ENCODE results near the gene RPAP2. TPM values are rescaled to one million over a fixed set of nuclear protein-coding genes. Genes with fewer than 3 reads are reported as not detected.

RPAP2 gene
- total RNA-seq, 1 experiment from 2014 or later, result 19.8 TPM

DNA sequence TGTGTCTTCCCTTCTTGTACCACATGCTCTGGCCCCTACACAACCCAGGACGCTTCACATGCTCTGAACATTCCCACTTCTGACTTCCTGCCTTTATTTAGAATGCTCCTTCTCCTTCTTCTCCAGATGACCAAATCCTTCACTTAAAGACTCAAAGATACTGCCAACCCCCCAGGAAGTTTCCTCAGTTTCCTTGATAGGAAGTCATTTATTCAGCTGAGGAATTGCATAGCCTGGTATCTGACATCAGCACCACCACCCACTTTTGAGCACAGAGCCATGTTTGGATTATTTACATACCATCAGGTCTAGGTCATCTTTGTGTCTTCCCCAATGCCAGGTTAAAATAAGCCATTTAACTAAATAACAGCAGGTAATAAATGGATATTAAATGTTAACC lies 145.5 kb downstream of the RPAP2 start (continued):
- TF ChIP-seq, protein P1, sequence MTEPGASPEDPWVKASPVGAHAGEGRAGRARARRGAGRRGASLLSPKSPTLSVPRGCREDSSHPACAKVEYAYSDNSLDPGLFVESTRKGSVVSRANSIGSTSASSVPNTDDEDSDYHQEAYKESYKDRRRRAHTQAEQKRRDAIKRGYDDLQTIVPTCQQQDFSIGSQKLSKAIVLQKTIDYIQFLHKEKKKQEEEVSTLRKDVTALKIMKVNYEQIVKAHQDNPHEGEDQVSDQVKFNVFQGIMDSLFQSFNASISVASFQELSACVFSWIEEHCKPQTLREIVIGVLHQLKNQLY (CRISPR knock-in tag; IDR thresholded peaks at IDR 0.05), result no peak
- TF ChIP-seq EMX1 (CRISPR knock-in tag; IDR thresholded peaks at IDR 0.05) (no peak), FOXK1 (CRISPR knock-in tag; IDR thresholded peaks at IDR 0.05) (no peak)

DNA sequence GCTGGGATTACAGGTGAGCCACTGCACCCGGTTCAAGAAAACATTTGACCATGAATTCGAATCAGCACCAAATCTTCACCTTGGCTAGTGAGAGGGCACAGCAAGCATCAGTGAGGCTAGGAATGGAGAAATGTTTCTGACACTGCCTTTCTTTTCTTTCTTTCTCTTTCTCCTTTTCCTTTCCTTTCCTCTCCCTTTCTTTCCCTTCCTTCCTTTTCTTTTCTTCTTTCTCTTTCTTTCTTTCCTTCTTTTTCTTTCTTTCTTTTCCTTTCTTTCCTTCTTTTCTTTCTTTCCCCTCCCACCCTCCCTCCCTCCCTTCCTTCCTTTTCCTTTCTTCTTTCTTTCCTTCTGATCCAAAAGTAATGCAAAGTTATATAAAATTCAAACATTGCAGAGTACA lies 147.0 kb downstream of the RPAP2 start:
- no peak overlapping the region for H3K27ac Mint-ChIP-seq
- TF ChIP-seq ZMAT4 (CRISPR knock-in tag; IDR thresholded peaks at IDR 0.05), result no peak
- TF ChIP-seq, protein P2, sequence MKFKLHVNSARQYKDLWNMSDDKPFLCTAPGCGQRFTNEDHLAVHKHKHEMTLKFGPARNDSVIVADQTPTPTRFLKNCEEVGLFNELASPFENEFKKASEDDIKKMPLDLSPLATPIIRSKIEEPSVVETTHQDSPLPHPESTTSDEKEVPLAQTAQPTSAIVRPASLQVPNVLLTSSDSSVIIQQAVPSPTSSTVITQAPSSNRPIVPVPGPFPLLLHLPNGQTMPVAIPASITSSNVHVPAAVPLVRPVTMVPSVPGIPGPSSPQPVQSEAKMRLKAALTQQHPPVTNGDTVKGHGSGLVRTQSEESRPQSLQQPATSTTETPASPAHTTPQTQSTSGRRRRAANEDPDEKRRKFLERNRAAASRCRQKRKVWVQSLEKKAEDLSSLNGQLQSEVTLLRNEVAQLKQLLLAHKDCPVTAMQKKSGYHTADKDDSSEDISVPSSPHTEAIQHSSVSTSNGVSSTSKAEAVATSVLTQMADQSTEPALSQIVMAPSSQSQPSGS (CRISPR knock-in tag; IDR thresholded peaks at IDR 0.05; ENCODE audit: borderline replicate concordance, low read depth), result no peak
- TF ChIP-seq FOXJ3 (CRISPR knock-in tag; IDR thresholded peaks at IDR 0.05; ENCODE audit: borderline replicate concordance), result no peak
- TF ChIP-seq NFE2L1 (CRISPR knock-in tag; IDR thresholded peaks at IDR 0.05), result no peak
- TF ChIP-seq ZNF232 (CRISPR knock-in tag; IDR thresholded peaks at IDR 0.05), result no peak
- TF ChIP-seq, protein P3, sequence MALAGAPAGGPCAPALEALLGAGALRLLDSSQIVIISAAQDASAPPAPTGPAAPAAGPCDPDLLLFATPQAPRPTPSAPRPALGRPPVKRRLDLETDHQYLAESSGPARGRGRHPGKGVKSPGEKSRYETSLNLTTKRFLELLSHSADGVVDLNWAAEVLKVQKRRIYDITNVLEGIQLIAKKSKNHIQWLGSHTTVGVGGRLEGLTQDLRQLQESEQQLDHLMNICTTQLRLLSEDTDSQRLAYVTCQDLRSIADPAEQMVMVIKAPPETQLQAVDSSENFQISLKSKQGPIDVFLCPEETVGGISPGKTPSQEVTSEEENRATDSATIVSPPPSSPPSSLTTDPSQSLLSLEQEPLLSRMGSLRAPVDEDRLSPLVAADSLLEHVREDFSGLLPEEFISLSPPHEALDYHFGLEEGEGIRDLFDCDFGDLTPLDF (CRISPR knock-in tag; IDR thresholded peaks at IDR 0.05), result no peak
- TF ChIP-seq, protein P4, sequence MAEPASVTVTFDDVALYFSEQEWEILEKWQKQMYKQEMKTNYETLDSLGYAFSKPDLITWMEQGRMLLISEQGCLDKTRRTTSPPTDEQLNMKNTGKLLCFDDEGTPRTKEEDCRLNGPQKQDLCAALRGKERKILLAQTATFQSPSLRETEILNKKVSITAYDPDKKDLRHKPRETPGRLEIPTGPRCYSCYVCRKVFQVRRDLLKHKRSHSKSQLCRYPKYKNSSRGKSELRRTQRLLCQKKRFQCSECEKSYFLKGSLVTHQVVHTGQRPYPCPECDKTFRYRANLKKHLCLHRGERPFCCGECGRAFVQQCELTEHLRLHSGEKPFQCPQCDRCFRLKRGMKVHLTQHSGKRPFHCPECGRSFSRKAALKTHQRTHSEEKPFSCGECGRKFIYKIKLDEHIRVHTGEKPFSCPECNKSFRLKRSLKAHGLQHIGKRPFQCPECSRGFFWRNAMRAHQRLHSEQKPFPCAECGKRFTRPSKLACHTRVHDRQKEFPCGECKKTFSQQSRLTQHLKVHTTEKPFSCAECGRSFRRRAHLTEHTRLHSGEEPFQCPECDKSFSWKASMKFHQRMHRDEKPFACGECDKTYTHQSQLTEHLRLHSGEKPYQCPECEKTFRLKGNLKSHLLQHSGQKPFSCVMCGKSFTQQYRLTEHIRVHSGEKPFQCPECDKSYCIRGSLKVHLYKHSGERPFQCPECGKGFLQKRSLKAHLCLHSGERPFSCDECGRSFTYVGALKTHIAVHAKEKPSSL (CRISPR knock-in tag; conservative IDR thresholded peaks at IDR 0.05), result no peak
- no peak for TF ChIP-seq FOXP4 (CRISPR knock-in tag; IDR thresholded peaks at IDR 0.05)
- no peak for TF ChIP-seq NR3C1 (CRISPR knock-in tag; conservative IDR thresholded peaks at IDR 0.05; ENCODE audit: low read depth)
- no peak for TF ChIP-seq ZNF416 (CRISPR knock-in tag; IDR thresholded peaks at IDR 0.05)
- TF ChIP-seq ZNF138 (CRISPR knock-in tag; conservative IDR thresholded peaks at IDR 0.05), result no peak
- TF ChIP-seq, protein P5, sequence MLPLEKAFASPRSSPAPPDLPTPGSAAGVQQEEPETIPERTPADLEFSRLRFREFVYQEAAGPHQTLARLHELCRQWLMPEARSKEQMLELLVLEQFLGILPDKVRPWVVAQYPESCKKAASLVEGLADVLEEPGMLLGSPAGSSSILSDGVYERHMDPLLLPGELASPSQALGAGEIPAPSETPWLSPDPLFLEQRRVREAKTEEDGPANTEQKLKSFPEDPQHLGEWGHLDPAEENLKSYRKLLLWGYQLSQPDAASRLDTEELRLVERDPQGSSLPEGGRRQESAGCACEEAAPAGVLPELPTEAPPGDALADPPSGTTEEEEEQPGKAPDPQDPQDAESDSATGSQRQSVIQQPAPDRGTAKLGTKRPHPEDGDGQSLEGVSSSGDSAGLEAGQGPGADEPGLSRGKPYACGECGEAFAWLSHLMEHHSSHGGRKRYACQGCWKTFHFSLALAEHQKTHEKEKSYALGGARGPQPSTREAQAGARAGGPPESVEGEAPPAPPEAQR (CRISPR knock-in tag; IDR thresholded peaks at IDR 0.05), result no peak
- no peak for TF ChIP-seq ZBTB43 (CRISPR knock-in tag; IDR thresholded peaks at IDR 0.05)
- peaks cover 24% of the 10 kb centered on the region for H3K4me1 Mint-ChIP-seq
- H3K36me3 Mint-ChIP-seq, result no peaks in the 10 kb centered on the region
- DNase-seq (ENCODE audit: low spot score) (no peak), ATAC-seq (no peak)
- CTCF ChIA-PET, result interaction anchor here (0.7 kb wide), 1 partner anchor 303 kb away, joined by 3 read pairs; no protein-coding TSS in a partner anchor
- H3K4me3 Mint-ChIP-seq, result no peak overlapping the region
- POLR2A ChIA-PET, result no interaction called here
- no peaks in the 10 kb centered on the region; the same call in none of the 2 replicates for H3K27me3 Mint-ChIP-seq (ENCODE audit: low read depth)
- H3K9me3 Mint-ChIP-seq, result peaks cover 5% of the 10 kb centered on the region; the same call in 1 of the 2 replicates

All from WTC11 (cell line).